NCI-H1417 (cell line): Measurements from ENCODE around the gene PARD3B.

Source experiments
- DNase-seq, 3 experiments: peaks; one replicate each; lab custom pipeline; 2025; lab: John Stamatoyannopoulos, UW

Gene PARD3B

DNA sequence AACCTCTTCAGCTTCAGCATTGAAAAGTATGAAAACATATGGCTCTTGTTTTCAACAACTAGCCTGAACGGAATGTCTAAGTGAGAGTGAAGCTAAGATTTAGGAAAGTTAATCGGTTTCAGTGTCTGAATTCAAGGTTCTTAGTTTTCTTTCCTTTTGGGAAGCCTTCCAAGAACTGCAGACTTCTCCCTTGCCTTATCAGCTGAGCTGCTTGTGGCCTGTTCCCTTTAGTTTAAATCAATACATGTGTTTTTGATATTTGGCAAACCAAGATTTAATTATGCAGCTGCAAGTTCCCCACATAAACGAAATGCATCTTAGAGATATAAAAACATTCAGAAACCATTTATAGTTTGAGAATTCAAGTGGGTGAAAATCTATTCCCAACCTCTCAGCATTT, 862.7 kb downstream of the PARD3B start:
- DNase-seq = no peak

DNA sequence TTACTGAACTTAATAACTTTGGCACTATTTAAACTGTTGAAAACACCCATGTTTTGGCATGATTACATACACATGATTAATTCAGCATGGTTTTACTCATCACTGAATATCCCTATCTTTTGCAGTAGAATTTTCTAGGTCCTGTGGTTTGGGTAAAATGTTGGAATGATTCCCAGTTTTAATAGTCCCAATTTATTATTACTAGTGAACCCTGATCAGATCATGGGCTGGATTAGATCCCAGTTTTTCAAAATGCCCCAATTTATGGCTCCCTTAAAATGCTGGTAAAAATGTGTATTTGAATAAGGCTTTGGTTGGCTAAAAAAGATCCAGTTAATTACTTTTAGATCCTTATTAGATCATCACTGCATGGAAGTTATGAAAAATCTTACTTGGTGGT, 863.4 kb downstream of the PARD3B start:
- no peak for DNase-seq

DNA sequence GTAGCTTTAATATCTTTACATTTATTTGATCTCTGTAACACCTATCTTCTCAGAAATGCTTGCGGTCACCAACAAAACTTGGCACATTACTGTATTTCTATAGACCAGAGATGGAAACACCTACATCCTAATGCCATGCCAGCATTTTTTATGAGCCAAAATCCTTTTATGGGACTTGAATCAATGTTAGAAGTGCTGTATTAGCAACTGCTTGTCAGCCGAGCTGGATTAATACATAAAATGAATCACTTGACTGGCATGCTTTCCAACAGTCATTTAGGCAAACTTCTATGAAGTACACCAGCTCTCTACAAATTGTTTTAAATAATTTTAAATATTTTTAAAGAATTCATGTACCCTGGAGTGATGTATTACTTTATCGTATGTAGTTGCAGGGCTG, 864.1 kb downstream of the PARD3B start:
- no peak for DNase-seq

DNA sequence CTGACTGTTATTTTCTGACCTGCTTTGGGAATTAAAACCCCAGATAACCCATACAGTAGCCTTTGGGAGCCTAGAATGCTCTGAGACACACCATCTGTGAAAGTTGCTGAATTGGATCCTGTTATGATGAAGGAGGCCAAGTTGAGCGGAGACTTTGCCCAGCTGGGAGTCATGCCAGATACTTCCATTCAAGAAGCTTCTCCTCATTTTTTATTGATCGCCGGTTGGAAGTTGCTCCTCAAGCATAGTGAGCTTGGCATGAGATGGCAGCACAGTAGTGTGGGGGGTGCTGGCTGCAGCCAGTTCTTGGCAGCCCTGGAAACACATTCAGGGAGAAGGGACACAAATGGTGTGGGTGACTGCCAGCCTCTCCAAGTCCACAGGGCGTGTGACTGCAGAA, 866.3 kb downstream of the PARD3B start:
- DNase-seq = no peak

DNA sequence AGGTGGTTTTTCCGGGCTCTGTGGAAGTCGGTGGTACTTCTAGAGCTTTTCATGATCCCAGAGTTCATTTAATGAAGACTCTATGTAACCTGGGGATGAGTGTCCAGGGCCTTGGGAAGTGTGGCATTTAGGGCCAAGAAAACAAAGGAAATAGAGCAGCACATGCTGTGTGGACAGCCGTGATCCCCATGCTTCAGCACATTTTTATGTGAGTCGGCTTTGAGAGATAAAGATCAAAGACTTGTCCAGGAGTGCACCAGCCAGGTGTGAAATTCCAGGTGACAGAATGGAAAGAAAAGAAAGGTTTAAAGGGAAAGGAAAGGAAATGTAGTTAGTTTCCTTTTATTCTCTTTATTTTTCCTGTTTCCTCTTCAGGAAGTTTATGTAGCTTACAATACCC, 879.1 kb downstream of the PARD3B start:
- no peak for DNase-seq

DNA sequence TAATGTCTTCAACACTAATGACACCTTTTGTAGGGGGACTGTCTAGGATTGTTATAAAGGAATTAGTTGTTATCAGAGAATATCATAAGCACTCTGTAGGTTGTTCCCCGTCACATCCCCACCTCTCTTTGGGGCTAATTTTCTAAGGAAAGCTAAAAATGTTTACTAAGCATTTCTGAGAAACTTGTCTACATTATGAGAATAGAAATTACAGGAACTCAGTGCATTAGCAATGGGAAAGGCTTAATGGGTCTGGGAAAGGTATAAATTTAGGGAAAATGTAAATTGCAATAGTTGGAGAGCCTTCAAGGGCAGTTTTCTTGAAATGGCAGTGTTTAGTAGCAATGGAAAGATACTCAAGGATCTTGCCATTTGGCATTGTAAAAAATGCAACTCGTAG, 879.8 kb downstream of the PARD3B start:
- no peak for DNase-seq

DNA sequence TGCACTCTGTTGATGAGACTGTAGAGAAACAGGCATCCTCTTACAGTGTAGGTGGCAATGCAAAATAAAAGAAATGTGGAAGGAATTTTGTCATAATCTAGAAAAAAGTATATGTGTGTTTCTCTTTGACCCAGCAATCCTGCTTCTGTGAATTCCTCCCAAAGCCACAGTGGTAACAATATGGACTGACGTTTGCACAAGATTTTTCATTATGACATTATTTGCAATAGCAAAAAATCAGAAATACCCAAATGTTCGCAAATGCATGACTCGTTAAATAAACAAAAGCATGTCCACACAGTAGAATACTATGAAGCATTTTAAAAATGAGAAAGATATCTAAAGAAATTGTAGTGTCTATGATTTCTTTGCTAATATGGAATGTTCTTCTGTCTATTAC, 881.8 kb downstream of the PARD3B start:
- DNase-seq = no peak

DNA sequence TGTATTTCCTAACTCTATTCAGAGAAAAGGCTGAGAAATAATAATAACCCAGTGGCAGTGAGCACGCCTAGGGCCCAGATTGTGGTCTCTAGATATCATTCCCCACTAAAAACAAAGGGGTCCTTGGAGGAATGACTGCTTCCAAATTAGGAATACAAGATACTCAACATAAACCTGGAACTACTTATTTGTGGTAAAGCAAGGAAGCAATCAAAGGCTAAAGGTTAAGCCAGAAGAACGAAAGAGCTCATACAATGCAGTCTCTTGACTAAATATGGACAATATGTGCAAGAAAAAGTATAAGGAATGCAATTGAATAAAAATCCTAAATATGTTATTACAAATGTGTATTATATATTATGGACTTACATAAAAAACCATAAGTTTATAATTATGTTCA, 883.5 kb downstream of the PARD3B start:
- no peak for DNase-seq

DNA sequence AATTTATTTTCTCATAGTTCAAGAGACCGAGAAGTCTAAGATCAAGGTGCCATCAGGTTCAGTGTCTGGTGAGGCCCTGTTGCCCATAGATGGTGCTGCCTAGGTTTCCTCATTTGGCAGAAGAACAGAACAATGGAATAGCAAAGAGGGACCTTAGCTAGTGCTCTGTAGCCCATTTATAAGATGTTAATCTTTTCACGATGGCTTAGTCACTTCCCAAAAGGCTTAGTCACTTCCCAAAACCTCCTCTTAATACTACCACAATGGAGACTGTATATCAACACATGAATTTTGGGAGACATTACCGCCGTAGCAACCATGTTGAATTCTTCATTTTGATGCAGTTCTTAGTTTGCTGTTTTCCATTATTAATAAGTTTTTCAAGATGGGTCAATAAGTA, 890.7 kb downstream of the PARD3B start:
- DNase-seq = no peak

DNA sequence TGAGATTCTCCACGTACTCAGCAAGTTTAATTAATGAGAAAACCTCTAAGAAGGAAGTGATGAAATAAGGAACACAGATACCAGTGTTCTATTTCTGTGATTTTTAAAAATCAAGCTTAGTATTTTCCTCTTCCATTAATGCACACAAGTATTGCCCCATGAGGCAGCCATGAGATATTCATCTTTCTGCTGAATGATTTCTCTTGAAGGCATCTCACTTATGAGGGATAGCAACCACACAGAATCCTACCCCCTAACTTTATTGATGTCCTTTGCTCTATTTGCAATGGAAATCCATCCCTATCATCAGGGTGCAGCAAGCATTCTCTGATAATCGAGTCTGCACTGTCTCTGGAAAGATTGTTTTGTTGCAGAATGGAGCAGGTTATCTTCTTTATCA, 893.0 kb downstream of the PARD3B start:
- DNase-seq = no peak

DNA sequence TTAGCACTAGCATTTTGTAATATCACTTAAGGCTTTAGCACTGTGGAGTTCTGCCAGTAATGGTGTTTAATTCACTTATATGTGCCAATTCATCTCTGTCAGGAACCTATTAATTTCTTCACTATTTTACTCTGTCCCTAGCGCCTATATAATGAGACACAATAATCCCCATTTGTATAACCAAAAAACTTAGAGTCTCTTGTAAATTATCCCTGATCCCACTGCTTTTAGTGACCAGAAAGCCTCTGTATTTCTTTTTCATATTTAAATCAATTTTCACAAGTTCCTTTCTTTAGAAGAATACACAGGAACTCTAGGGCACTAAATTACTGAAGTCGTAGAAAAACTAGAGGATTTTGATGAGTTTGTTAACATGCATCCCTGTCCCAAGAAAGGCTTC, 894.3 kb downstream of the PARD3B start:
- DNase-seq = no peak

DNA sequence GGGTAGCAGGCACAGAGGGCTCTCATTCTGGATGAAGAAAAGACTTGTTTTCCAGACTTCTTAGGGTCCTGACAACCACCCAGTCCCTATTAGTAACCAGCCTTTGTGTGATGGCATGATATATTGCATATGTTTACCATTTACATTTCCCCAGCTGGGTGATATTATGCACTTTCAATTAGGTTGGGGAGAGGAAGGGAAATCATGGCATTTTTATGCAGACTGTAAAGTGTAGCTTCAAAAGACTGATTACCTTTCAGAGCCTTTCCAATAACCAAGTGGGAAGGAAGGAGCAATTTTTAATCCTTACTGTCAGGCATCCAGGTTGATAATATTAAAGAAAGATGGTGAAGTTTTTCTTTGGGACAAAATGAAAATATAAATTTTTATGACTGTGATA, 896.2 kb downstream of the PARD3B start:
- no peak for DNase-seq

DNA sequence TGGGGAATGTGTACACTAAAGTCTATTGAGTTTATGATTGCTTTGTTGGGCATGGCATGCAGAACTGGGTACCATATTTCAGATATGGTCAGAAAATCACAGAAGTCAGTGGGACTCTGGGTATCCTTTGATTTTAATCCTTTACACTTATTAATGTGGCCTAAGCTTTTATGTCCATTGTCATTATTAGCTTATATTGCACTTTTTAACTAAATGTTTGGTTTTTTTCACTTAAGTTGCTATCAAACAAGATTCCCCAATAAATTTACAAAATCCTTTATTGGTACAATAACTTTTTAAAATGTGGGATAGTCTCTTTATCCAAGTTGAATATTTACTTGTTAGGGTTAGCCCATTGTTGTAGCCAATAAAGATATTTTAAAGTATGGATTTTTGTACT, 902.9 kb downstream of the PARD3B start:
- no peak for DNase-seq

DNA sequence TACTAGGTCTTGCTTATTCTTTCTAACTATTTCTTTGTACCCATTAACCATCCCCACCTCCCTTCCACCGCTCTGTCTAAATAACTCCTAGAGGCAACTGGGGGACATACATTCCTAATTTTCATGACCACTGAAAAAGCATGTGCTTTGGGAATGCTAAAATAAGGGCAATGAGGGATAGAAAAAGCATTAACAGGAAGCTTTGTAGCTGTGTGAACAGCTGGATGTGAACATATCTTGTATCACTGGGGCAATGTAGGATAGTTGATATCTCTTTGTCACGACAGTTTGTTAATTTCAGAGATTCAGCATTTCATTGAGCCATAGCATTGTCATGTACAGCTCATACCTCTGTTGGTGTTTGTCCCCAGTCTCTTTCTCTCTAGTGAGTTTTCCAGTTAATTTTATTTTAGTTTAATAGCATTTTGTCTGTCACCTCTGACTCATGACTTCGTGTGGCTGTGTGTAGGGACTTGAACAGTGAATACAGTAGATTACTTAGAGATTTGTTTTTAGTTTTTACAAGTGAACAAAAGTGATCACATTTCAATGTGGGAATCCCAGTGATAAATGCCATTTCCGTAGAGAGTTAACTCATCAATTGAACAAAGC, 906.7 kb downstream of the PARD3B start:
- no peak for DNase-seq

DNA sequence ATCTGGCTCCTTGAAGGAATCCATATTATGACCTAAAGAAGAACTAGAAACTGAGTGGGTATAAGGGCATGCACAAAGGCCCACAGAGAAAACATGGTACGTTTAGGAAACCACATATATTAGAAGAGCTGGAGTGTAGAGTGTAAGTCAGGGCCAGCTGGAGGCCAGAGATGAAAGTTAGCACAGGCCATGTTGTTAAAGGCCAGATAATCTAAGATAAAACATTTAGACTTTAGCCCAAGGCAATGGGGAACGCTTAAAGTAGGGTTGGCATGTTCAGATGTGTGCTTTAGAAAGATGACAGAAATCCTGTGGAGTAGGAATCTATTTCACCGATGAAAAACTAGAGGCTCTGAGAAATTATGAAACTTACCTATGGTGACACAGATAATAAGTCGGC, 907.9 kb downstream of the PARD3B start:
- no peak for DNase-seq

DNA sequence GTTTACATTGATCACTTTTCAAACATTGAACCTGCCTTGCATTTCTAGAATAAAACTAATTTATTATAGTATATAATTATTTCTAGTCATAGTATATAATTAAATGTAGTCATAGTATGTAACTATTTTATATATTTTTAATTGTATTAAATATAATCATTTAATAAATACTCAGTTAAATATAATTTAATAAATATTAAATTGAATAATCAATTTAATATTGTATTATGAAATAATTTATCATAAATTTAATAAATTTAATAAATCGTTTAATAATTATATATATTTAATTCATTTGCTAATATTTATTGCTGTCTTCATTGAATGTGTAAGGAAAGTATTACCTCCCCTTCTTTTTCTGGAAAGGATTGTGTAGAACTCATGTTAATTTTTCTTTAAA, 911.4 kb downstream of the PARD3B start:
- DNase-seq = no peak

DNA sequence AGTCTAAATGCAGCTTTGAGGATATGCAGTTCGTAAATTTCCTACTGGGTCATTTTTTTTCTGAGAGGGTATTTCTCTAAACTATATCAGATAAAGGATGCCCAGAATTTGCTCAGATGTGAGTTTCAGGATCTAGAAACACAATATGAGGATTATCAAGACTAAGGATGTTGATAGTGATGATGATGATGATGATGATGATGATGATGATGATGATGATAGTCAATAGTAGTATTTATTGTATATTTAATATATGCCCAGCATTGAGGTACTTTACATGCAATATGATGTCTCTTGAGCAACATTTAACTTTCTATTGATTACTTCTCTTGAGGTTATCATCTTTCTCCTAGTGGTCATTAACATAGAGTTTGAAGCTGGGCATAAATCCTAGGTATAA, 914.9 kb downstream of the PARD3B start:
- no peak for DNase-seq

DNA sequence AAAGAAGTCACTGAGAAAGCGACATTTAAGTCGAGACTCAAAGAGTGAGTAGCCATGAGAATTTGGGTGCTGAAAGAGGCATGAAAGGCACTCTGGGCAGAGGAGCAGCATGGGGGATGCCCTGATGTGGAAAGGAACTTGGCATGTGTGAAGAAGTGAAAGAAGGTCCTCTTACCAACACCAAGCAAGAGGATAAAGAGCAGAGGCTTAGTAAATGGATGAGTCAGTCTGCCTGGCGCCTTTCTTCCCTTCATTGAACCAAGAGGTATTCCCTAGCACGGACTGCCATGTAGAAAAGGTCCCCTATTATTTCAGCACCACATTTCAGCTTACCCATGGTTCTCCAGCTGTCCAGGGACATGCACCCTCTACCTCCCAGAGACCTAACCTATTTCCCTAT, 915.9 kb downstream of the PARD3B start:
- DNase-seq = no peak

DNA sequence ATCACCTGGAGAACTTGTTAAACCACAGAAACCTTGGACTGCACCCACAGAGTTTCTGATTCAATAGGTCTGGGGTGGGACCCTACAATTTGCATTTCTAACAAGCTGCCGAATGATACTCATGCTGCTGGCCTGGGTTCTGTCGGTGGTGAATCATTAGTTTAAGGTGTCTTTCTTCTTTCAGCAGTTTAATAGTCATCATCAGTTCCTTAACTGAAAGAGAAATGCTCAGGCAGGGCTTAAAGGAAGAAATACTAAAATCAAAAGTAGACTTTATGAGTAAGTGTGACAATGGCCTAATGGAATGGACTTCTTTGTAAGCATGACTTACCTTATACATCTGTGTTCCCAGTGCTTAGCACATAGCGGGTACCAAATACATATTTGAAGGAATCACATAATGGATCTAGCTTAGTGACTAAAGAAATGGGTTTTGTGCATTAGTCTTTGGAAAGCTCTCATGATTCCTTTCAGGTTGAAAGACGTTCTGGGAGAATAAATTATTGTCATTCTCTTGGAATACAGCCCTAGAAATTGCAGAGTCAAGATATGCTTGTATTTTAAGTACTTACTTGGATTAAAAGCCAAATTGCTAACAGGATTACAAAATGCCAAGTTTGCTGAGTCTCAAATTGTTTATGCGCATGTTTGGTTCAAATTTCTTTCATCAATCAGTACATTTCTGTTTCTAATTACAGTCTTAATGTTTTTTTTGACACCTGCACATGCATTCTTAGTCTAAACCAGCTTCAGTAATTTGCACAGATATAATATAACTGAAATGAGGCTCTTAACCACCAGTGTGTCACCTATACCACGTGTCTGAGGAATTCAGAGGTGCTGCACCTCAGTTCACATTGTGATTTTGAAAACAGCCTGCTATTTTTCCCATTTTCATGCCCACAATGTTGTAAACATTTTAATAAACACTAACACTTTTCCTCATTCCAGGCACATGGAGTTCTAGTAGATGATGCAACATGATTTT, 916.7 kb downstream of the PARD3B start:
- no peak for DNase-seq

DNA sequence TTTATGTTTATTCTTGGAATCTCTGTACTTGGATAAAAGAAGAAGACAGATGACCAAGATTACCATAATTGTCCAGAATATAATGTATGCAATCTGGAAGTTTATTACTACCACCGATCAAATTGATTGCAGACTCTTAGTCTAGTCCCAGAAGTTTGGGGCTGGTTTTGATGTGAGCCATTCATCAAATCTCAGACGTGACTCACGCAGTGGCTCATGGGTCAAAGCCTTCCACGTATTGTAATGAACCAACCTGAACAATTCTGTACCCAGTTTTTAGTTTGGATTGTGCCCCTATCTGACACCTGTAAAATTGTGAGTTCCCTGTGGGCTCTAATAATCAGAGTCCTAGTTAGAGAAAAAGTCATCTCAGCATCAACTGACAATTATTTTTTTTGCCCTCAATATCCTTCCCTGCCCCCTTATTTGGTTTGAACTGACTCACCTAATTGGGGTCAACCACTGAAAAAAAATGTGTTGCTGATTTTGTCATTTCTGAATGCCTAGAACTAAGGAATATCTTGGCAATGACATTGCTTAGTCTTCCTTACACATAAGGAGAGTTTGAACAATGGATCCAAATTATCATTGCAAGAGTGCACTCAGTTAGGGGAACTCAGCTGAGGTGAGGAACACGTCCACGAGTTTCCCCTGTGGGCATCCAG, 917.5 kb downstream of the PARD3B start:
- no peak for DNase-seq

DNA sequence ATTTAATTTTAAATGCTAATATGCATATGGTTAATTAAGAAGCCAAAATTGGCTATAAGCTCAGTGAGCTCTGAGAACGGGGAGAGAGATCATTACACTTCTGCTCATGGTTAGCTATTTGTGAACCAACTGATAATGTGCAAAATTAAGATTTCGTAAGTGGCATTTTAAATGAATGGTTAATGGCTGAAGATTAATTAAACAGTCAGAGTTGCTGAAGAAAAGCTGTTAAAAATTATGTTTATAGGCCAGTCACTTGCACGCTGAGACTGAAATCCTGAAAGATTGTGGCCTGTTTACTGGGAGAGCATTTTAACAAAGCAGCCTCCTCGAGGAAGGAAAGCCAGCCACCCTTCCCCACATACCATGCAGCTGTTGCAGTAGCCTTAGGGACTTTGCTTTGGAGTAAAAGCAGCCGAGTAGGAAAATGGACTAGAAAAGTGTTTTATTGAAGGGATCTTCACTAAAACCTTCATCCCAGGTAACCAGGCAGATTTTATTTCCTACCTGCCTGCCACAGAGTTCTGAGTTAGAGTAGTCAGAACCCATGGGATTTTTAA, 918.3 kb downstream of the PARD3B start:
- no peak for DNase-seq

DNA sequence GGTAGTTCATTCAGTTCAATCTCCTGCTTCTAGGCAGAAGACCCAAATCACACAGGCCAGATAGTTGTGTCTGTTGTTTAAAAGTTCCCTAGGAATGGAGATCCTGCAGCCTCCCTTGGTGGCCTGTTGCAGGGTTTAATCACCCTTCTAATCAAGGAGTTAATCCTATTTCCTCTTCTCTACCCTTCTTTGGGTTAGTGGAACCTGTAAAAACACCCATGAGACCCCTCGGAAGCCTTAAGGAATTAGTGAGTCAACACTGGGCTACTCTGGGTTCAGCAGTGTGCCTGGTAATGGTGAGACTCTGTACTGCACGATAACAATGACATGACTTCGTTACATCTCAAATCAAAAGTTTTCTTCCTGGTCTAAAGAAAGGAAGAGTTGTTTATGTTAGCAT, 919.4 kb downstream of the PARD3B start:
- DNase-seq = no peak

DNA sequence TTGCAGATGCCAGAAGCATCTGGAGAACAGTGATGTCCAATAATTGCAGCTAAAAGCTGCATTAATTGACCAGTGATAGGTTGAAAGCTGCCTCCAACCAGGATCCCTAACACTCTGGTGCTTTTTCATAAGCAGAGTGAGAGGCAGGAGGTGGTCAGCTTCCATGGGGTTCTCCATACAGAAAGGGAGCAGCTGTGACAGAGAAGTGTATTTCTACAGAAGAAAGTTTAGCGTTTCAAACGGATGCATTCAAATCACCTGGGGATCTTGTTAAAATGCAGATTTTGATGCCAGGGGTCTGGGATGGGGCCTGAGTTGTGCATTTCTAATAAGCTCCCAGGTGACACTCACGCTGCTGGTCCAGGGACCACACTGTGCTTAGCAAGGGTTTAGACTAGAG, 920.5 kb downstream of the PARD3B start:
- DNase-seq = no peak
